Measurements from ENCODE around the gene TMEM175. TPM values are rescaled to one million over a fixed set of nuclear protein-coding genes. Genes with fewer than 3 reads are reported as not detected.

TMEM175 gene
- total and polyA plus RNA-seq, 2 of the 4 experiments (the other 2 are of a cell fraction): 7.7 to 41.9 TPM

GRCh38 chr4:957231-957580 lies 24.9 kb downstream of the TMEM175 start:
- Histone ChIP-seq H2AK9ac (replicated peaks; ENCODE audit: low read depth, low read length, poor library complexity) (no peak overlapping the region), H2BK15ac (ENCODE audit: low read depth, low read length) (no peak overlapping the region), H3K18ac (ENCODE audit: low read depth, low read length) (no peak overlapping the region), H3K4me2 (ENCODE audit: low read depth, low read length) (no peak overlapping the region), H3K4me3 (ENCODE audit: insufficient read depth, low read depth, low read length) (no peak overlapping the region), H3K14ac (replicated peaks; ENCODE audit: low read depth, low read length) (no peak overlapping the region), H3K9me3 (ENCODE audit: control insufficient read depth, insufficient read depth, low read length) (no peaks in the 10 kb centered on the region), H3K36me3 (ENCODE audit: control insufficient read depth, insufficient read depth, low read length) (peaks cover 37% of the 10 kb centered on the region), H3K27me3 (ENCODE audit: control insufficient read depth, insufficient read depth, low read length) (no peaks in the 10 kb centered on the region), H3K9me1 (ENCODE audit: insufficient read depth, low read length) (0 out of 2 replicates have a peak, but pooled peaks cover 2% of the 10 kb centered on the region), H4K20me1 (ENCODE audit: insufficient read depth, low read length) (no peaks in the 10 kb centered on the region; the same call in 1 of the 2 replicates), H3K79me1 (ENCODE audit: low read depth in 1 of 2, low read length in 2 of 2) (no peaks in the 10 kb centered on the region), H4K5ac (ENCODE audit: low read depth, low read length) (no peak overlapping the region), H3K4me1 (ENCODE audit: control insufficient read depth, insufficient read depth, low read length) (no peaks in the 10 kb centered on the region), H2BK120ac (ENCODE audit: low read depth, low read length) (no peak overlapping the region), H4K91ac (ENCODE audit: insufficient read depth, low read depth, low read length) (no peak overlapping the region), H3K56ac (ENCODE audit: extremely low read depth, insufficient read depth, low read length) (no peak overlapping the region), H2AK5ac (ENCODE audit: low read depth, low read length) (no peak overlapping the region), H4K8ac (ENCODE audit: low read depth in 2 of 2, low read length in 2 of 2) (no peak overlapping the region), H3K9ac (ENCODE audit: low read depth, low read length) (no peak overlapping the region), H3K23ac (ENCODE audit: low read depth, low read length) (no peak overlapping the region), H2BK5ac (ENCODE audit: low read depth, low read length, poor library complexity, severe bottlenecking) (no peak overlapping the region), H3K27ac (ENCODE audit: insufficient read depth, low read length) (no peak overlapping the region), H3K4ac (ENCODE audit: low read depth, low read length) (no peak overlapping the region), H2AFZ (replicated peaks; ENCODE audit: low read length, poor library complexity) (no peak overlapping the region), H2BK20ac (ENCODE audit: low read depth, low read length) (no peak overlapping the region)
- intact Hi-C loops (cut with micrococcal nuclease): no loop called here
- TF ChIP-seq POLR2A (IDR thresholded peaks at IDR 0.05; ENCODE audit: low read depth, low read length) (no peak), CEBPB (IDR thresholded peaks at IDR 0.05; ENCODE audit: low read depth, low read length) (no peak), USF2 (IDR thresholded peaks at IDR 0.05; ENCODE audit: low read depth, low read length) (no peak), ELK1 (IDR thresholded peaks at IDR 0.05; ENCODE audit: borderline replicate concordance, low read depth, low read length) (no peak), NFE2L2 (IDR thresholded peaks at IDR 0.05; ENCODE audit: low read depth, low read length) (no peak)
- ChIA-PET POLR2A (ENCODE audit: unreplicated experiment) (no interaction called here), CTCF (no interaction called here)
- DNase-seq: no peak
- no TSS peak for BruUV-seq (replicated peaks)
- dilution Hi-C loops (cut with HindIII; ENCODE audit: low sequenced_read_pairs, unreplicated experiment): no loop called here
- no peak for ATAC-seq (ENCODE audit: low read depth)
- WGBS, 2 experiments (ENCODE audit: extremely low coverage in 2 of 2, insufficient read length in 1 of 2): 62% methylated on average over 3 of the region's 8 CpGs; no CpG with 5 or more reads in 1 of the 2 experiments
- in situ Hi-C loops (cut with MboI; ENCODE audit: low sequenced_read_pairs): no loop called here
